BJ (cell line): ENCODE results near the gene ECHDC3. TPM values are rescaled to one million over a fixed set of nuclear protein-coding genes. Genes with fewer than 3 reads are reported as not detected.

ENCODE experiments used
- CTCF ChIA-PET: fragments of 350-600 bp; formaldehyde crosslinking; extraction: SDS; loops from one replicate; lab custom pipeline; 2021; ENCODE audit warnings: antibody characterized with exemption, inconsistent platforms; lab: Yijun Ruan, JAX
- POLR2A ChIA-PET: fragments of 300-600 bp; sonication (Branson Sonifier 250); formaldehyde crosslinking; extraction: SDS; loops from one replicate; lab custom pipeline; 2021; ENCODE audit warnings: antibody characterized with exemption; lab: Charles Lee
- DNase-seq: peaks from one replicate; pipeline ENCODE4 v3.0.0-alpha.2; 2011; ENCODE audit warnings: low read depth
- H3K27me3 ChIP-seq: 2 replicates; pipeline ENCODE4 v1.6.0; 2011; ENCODE audit warnings: low read length; ENCODE audit not compliant: control insufficient read depth, insufficient read depth
- H3K36me3 ChIP-seq: 2 replicates; pipeline ENCODE4 v1.5.1; 2011; ENCODE audit warnings: low read length; ENCODE audit not compliant: control insufficient read depth, insufficient read depth
- H3K4me3 ChIP-seq: 2 replicates; pipeline ENCODE4 v1.5.1; 2011; ENCODE audit warnings: low read depth, mild to moderate bottlenecking, control low read depth, low read length
- CTCF ChIP-seq: IDR thresholded peaks from 2 replicates; pipeline ENCODE4 v1.5.1; 2011; ENCODE audit warnings: low read depth, mild to moderate bottlenecking, control low read depth, inconsistent platforms, low read length, moderate library complexity; ENCODE audit not compliant: insufficient read depth
- polyA plus RNA-seq: library from polyadenylated mRNA; depleted of rRNA; stranded (reverse); fragments of >200 nt; gene quantifications from 2 replicates; pipeline ENCODE4 v1.2.3, GENCODE V29; 2011

Gene ECHDC3
- polyA plus RNA-seq, 1 experiment, result 13.4 TPM

- DNase-seq, result no peak
- TF ChIP-seq CTCF, result no peak
- Histone ChIP-seq H3K36me3 (no peaks in the 10 kb centered on the region), H3K27me3 (peaks cover 2% of the 10 kb centered on the region; the same call in 1 of the 2 replicates), H3K4me3 (no peak overlapping the region)
- CTCF ChIA-PET, result no interaction called here
- POLR2A ChIA-PET, result no interaction called here
Observed at GRCh38 chr10:11712744-11713143, 29.4 kb upstream of the ECHDC3 start.

- no peak overlapping the region for H3K4me3 ChIP-seq
- no peak for DNase-seq
- no peaks in the 10 kb centered on the region for H3K36me3 ChIP-seq
- peaks cover 2% of the 10 kb centered on the region; the same call in 1 of the 2 replicates for H3K27me3 ChIP-seq
- CTCF ChIA-PET, result no interaction called here
- no peak for TF ChIP-seq CTCF
- POLR2A ChIA-PET, result no interaction called here
Observed at GRCh38 chr10:11713186-11713743, 28.9 kb upstream of the ECHDC3 start.

- ChIA-PET POLR2A (no interaction called here), CTCF (interaction anchor here (1.0 kb wide), 1 partner anchor 199 kb away, joined by 4 read pairs; no protein-coding TSS in a partner anchor)
- H3K36me3 ChIP-seq, result no peaks in the 10 kb centered on the region
- DNase-seq, result no peak
- H3K27me3 ChIP-seq, result peaks cover 2% of the 10 kb centered on the region; the same call in 1 of the 2 replicates
- TF ChIP-seq CTCF, result no peak
- H3K4me3 ChIP-seq, result no peak overlapping the region
Observed at GRCh38 chr10:11713963-11714362, 28.2 kb upstream of the ECHDC3 start.

- H3K27me3 ChIP-seq, result no peaks in the 10 kb centered on the region; the same call in 1 of the 2 replicates
- no peak overlapping the region for H3K4me3 ChIP-seq
- H3K36me3 ChIP-seq, result no peaks in the 10 kb centered on the region
- no peak for TF ChIP-seq CTCF
- ChIA-PET CTCF (interaction anchor here (1.0 kb wide), 1 partner anchor 200 kb away, joined by 4 read pairs; no protein-coding TSS in a partner anchor), POLR2A (no interaction called here)
- DNase-seq, result no peak
Observed at GRCh38 chr10:11714750-11715365, 27.3 kb upstream of the ECHDC3 start.

GRCh38 chr10:11715815-11716494, 26.2 kb upstream of the ECHDC3 start:
- DNase-seq, result no peak
- Histone ChIP-seq H3K36me3 (no peaks in the 10 kb centered on the region), H3K4me3 (no peak overlapping the region), H3K27me3 (no peaks in the 10 kb centered on the region; the same call in 1 of the 2 replicates)
- POLR2A ChIA-PET, result no interaction called here
- CTCF ChIA-PET, result no interaction called here
- no peak for TF ChIP-seq CTCF
